ENCODE results near the gene ANXA11.

GRCh38 chr10:80194373-80195045 is 10.8 kb downstream of the ANXA11 start:
- TF ChIP-seq CTCF (conservative IDR thresholded peaks at IDR 0.05; ENCODE audit: low read depth, low read length) (no peak), USF2 (IDR thresholded peaks at IDR 0.05; ENCODE audit: low read depth, low read length) (no peak), POLR2A (IDR thresholded peaks at IDR 0.05; ENCODE audit: low read depth, low read length) (no peak), CEBPB (IDR thresholded peaks at IDR 0.05; ENCODE audit: low read depth, low read length) (no peak), MAFK (IDR thresholded peaks at IDR 0.05; ENCODE audit: low read depth, low read length) (no peak), CHD1 (IDR thresholded peaks at IDR 0.05; ENCODE audit: low read depth, low read length) (no peak), MAZ (IDR thresholded peaks at IDR 0.05; ENCODE audit: borderline replicate concordance, low read depth, low read length) (no peak), SMC3 (IDR thresholded peaks at IDR 0.05; ENCODE audit: low read depth, low read length) (no peak), FOS (IDR thresholded peaks at IDR 0.05; ENCODE audit: low read depth, low read length) (no peak), RAD21 (IDR thresholded peaks at IDR 0.05; ENCODE audit: low read length) (no peak), MXI1 (IDR thresholded peaks at IDR 0.05; ENCODE audit: borderline replicate concordance, low read depth, low read length) (no peak), NFE2L2 (IDR thresholded peaks at IDR 0.05; ENCODE audit: low read depth, low read length) (no peak)
- TF ChIP-seq, protein P1, sequence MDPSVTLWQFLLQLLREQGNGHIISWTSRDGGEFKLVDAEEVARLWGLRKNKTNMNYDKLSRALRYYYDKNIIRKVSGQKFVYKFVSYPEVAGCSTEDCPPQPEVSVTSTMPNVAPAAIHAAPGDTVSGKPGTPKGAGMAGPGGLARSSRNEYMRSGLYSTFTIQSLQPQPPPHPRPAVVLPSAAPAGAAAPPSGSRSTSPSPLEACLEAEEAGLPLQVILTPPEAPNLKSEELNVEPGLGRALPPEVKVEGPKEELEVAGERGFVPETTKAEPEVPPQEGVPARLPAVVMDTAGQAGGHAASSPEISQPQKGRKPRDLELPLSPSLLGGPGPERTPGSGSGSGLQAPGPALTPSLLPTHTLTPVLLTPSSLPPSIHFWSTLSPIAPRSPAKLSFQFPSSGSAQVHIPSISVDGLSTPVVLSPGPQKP (IDR thresholded peaks at IDR 0.05; ENCODE audit: borderline replicate concordance, low read depth, low read length): no peak
